IPS DF 4.7 (cell line): ENCODE measurements around the gene CLSTN1.
"Not testable (repeated sequence)": the region's sequence is repeated elsewhere in the genome, so short reads cannot be mapped to it uniquely, and the experiment has no call there.

Experiments used
- DNase-seq: peaks from one replicate; pipeline ENCODE4 v3.0.0-alpha.2; 2013; ENCODE audit warnings: low spot score; ENCODE audit errors: extremely low read depth

CLSTN1 gene

DNA sequence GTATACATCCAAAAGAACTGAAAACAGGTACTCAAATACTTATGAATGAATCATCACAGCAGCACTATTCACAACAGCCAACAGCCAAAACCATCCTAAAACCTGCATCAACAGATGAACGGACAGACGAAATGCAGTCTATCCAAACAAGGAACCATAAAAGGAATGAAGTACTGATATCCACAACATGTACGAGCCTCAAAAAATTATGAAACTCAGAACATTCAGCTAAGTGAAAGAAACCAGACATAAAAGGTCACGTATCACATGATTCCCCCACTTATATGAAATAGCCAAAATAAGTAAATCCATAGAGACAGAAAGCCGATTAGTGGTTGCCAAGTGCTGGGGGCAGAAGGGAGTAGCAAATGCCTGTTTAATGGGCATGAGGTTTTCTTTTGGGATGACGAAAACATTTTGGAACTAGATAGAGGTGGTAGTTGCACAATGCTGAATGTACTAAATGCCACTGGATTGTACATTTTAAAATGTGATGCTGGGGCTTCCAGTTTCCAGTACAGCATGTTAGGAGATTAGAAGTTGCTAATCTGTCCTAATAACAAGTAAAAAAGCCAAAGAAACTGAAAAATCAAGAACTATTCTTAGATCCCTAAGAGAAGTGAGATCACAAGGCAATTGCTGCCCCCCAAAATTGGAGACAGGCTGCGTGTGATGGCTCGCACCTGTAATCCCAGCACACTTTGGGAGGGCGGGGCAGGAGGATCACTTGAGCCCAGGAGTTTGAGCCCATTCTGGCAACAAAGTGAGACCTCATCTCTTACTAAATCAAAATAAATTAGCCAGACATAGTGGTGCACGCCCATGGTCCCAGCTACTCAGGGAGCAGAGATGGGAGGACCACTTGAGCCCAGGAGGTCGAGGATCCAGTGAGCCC is 25.3 kb downstream of the CLSTN1 start:
- DNase-seq = no peak

DNA sequence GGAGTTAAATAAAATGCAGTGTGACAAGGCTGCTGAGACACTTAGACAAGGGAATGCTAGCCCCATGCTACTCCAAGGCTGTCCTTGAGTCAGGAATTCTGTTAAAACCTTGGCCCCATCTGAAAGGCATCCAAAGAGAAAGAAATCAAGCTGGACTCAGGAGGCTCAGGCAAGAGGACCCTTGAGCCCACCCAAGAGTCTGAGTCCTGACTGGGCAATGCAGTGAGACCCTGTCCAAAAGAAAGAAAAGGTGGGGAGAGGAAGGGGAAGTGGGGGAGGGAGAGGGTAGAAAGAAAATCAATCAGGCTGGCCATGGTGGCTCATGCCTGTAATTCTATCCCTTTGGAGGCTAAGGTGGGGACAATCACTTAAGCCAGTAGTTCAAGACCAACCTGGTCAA is 26.7 kb downstream of the CLSTN1 start:
- DNase-seq = no peak

DNA sequence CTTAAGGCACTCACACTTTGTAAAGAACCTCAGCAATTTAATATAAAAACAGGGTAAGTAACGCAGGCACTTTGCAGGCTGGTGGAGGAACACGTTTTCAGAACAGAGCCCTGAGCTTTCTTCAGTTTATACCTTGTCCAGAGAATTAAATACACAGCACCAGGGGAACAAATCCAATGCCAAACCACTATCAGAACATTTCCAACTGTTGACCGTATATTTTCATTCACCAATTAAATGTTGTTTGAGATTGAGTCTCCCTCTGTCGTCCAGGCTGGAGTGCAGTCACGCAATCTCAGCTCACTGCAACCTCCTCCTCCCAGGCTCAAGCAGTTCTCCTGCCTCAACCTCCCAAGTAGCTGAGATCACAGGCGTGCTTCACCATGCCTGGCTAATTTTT is 29.7 kb downstream of the CLSTN1 start:
- DNase-seq = no peak

DNA sequence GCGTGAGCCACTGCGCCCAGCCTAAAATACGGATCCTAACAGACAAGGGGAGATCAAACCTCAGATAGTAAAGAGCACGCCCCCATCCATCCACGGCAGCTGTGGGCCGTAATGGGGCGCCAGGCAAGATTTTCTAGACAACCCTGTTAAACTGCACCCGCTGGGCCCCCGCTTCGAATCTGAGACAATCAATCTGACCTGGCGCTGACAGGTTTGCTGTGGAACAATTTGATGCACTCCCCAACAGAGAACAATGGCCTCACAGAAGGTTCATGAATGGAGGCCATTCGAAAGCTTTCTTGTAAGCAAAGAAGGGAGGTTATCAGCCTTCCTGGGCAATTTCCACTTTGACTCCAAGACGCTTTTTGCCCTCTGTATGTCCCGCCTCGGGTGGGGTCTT is 30.5 kb downstream of the CLSTN1 start:
- DNase-seq = no peak

DNA sequence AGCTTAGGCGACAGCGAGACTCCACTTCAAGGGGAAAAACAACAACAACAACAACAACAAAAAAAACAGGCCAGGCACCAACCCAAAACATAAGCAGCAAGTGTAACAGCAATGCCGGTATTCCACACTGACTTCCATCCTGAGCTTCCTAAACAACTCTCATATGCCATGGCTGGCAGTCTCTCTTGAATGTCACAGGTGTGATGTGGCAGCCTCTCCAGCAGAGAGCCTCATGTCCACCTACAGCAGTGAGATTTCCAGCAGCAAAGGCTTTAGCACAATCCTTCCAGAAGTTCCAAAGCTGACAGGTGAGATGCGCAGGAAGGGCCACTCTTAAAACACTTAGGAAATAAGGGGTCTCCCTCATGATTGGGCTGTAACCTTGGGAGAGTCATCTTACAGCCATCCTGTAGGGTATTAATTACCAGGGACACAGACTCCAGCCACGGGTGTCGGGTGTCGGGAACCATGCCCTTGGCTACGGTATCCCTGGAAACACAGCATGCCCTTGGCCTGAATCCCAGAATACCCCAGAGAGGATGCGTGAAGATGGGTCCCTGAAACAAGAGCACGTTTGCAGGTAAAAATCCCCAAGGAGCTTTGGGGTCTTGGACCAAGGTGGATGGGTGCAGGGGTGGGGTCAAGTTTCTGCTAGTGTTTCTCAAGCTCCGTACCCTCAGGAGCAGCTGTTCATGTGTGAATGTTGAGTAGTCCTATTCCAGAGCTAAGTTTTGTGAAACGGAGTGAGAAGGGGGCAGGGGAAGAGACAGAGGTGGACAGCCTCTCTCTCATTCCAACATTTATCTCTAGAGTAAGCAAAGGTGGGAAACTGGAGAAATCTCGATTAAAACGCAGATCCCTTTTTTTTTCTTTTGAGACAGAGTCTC is 31.4 kb downstream of the CLSTN1 start:
- peak; percentile 30 for DNase-seq

DNA sequence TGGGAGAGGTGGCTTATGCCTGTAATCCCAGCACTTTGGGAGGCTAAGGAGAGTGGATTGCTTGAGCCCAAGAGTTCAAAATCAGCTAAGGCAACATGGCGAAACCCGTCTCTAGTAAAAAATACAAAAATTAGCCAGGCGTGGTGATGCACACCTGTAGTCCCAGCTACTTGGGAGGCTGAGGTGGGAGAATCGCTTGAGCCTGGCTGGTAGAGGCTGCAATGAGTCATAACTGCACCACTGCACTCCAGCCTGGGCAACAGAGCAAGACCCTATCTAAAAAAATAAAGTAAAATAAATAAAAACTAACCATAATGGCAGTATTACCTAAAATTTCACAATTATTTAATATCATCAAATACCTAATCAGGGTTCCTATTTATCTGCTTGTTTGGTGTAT is 34.1 kb downstream of the CLSTN1 start:
- not testable (repeated sequence) for DNase-seq

DNA sequence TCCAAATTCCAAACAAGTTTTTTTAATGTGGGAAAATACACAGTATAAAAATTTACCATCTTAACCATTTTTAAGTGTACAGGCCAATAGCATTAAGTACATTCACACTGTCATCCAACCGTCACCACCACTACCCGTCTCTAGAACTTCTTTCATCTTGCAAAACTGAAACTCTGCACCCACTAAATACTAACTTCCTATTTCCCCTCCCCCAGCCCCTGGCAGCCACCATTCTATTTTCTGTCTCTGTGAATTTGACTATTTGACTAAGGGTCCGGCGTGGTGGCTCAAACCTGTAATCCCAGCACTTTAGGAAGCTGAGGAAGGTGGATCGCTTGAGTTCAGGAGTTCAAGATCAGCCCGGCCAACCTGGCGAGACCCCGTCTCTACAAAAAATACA is 36.1 kb downstream of the CLSTN1 start:
- no peak for DNase-seq

DNA sequence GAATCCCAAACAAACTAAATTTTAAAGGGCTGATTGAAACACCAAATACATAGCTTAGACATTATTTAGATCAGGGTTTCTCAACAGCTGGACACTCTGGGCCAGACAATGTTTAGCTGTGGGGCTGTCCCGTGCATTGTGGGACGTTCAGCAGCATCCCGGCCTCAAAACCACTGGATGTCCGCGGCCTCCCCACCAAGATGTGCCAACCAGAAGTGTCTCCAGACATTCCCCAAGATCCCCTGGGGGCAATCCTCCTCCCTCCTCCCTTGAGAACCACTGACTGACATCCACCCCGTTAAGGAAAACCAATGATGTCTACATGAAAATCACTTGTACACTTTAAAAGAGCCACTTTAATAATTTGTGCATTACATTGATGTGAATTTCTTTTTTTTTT is 38.4 kb downstream of the CLSTN1 start:
- no peak for DNase-seq

DNA sequence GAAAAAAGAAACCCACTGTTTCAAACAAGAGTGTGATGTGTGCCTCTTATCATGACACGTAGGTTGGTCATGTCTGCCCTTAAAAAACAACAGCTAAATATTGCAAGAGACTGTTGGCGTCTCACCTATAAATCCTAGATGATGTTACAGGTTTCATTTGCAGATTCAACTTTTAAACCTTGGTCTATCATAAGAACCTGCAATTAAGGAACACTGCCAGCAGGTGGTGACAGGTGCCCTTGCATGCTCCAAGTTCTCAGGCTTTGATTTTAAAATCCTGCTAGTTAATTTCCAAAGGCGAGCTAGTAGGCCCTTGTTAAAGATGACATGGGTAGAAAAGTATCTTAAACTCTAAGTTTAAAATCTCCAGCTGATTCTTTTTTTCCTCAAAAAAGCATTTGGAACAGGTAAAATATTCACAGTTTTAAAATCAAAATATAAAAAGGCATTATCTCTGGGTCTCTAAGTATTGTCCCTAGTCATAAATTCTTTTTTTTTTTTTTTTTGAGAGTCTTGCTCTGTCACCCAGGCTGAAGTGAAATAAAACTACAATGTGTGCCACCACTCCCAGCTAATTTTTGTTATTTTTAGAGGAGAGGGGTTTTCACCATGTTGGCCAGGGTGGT is 39.1 kb downstream of the CLSTN1 start:
- peak; percentile 33 for DNase-seq

DNA sequence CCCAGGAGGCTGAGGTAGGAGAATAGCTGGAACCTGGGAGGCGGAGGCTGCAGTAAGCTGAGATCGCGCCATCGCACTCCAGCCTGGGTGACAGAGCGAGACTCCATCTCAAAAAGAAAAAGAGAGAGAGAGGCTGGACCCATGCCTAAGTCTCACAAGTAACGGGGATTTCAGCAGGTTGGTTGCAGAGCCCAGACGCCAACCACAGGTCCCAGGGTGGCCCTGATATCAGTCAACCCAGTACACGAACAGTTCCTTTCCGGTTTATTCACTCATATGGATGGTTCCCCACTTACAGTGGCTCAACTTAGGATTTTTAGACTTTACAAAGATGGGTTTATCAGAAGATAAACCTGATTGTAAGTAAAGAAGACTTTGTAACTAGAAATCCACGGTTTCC is 40.9 kb downstream of the CLSTN1 start:
- no peak for DNase-seq

DNA sequence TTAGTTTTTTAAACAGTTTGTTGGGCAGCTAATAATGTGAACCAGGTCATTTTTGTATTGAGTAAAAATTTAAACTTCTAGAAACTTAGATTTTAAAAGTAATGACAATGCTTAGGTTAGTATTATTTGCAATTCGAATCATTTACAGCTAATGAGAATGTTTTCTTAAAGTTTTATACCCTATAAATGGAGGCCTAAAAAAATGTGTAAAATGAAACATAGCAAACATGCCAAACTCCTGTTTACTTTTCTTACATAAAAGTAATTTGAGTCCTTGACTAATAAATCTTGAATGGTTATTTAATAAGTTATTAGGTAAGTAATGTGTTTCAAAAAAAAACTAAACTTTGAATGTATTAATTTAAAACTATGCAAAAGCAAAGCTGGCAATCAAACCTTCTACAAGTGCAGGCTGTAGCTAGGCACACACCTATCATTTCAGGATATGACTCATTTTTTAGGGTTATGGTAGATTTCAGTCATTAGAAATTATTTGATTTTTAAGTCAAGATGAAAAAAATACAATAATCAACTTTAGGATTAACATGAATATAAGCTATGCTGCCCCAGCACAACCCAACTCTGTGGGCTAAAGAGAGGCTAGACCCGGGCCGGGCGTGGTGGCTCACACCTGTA is 41.5 kb downstream of the CLSTN1 start:
- DNase-seq = no peak

DNA sequence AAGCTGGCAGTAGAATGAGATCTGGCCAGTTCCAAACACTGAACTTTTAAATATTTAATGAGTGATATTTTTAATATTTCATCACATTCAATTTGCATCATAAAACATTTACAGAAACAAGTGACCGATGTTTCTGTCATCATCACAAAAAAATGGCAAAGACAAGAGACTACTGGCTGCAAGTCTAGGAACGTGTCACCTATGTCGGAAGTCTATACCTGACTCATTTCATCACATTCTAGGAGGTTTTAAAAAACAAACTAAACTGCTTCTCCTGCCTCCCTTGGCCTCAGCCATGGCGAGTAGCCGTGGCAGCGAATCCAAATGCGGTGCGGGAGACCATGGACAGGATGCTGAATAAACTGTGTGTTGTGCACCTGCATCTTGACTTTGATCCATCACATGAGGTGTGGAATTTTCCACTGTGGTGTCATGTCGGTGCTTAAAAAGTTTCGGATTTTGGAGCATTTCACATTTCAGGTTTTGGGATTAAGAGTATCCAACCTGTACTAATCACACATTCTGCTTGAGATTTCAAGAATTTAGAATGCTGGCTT is 43.1 kb downstream of the CLSTN1 start:
- DNase-seq = no peak

DNA sequence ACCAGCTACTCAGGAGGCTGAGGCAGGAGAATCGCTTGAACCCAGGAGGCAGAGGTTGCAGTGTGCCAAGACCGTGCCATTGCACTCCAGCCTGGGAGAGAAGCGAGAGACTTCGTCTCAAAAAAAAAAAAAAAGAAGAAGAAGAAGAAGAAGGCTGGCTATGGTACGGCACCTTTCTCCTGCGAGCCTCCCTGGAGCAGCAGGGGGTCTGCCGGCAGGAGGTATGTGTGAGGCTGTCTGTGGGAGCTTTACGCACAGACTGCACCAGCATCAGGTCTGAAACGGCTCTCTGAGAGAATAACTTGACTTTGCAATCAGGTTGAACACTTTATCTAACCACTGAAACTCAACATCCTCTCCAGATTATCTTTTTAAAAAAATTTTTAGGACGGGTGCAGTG is 44.9 kb downstream of the CLSTN1 start:
- DNase-seq = no peak

DNA sequence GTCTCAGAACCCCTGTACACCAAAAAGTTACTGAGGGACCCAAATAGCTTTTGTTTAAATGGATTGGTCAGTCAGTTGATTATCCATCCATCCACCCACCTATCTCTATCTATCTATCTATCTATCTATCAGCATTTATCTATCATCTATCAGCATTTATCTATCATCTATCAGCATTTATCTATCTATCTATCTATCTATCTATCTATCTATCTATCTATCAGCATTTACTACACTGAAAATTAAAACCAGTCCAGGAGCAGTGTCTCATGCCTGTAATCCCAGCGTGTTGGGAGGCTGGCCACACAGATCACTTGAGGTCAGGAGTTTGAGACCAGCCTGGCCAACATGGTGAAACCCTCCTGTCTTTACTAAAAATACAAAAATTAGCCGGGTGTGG is 47.1 kb downstream of the CLSTN1 start:
- DNase-seq = no peak

DNA sequence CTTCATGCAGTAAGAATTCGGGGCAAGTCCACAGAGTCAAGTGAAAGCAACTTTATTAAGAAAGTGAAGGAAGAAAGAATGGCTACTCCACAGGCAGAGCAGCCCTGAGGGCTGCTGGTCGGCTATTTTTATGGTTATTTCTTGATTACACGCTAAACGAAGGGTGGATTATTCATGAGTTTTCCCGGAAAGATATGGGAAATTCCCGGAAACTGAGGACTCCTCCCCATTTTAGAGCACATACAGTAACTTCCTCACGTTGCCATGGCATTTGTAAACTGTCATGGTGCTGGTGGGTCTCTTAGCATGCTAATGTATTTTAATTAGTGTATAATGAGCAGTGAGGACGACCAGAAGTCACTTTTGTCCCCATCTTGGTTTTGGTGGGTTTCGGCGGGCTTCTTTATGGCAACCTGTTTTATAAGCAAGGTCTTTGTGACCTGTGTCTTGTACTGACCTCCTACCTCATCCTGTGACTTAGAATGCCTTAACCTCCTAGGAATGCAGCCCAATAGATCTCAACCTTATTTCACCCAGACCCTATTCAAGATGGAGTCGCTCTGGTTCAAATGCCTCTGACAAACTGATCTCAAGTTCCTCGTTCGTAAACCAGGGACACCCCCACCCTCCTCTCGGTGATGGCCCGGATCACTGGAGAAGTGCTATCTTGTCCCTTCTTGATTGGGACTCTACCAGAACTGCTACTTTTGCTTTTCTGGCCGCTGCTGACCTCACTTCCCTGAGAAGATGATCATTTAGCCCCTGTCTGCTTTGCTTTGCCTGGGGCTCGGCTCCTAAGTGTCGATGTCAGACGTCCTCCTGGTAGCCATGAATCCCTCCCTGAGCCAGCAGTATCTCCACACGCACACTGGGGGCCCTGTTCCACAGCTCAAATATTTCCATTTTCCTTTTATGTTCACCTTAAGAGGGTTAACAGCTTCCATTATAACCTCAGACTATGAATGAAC is 48.8 kb downstream of the CLSTN1 start:
- DNase-seq = no peak

DNA sequence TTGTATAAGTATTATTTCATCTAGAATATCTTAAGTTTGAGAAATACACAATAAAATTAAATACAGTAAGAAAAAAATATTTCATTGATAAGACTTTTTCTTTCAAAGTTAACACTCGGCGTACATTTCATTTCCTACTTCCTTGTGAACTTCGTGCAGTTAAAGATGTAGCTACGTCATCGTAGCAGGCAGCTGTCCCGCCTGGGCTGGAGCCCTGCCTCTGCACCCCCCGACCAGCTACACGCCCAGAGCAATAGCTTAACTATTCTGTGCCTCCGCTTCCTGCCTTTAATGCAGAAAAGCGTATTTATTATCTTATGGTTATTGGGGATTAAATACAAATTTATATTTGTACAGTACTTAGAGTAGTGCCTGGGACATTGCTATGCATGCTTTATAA is 53.5 kb downstream of the CLSTN1 start:
- DNase-seq = no peak

DNA sequence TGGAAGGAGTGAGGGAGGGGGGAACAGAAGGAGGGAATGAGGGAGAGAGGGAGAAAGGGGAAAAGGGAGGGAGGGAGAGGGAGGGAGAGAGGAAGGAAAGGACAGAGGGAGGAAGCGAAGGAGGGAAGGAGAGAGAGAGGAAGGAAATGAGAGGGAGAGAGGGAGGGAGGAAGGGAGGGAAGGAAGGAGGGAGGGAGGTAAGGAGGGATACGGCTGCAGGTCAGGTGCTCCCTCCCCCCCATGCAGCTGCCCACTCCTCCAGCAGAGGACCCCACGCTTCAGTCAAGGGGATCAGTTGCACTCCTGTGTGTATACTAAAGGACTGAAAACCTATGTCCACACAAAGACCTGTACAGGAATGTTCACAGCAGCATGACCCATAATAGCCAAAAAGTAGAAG is 54.8 kb downstream of the CLSTN1 start:
- DNase-seq = no peak

DNA sequence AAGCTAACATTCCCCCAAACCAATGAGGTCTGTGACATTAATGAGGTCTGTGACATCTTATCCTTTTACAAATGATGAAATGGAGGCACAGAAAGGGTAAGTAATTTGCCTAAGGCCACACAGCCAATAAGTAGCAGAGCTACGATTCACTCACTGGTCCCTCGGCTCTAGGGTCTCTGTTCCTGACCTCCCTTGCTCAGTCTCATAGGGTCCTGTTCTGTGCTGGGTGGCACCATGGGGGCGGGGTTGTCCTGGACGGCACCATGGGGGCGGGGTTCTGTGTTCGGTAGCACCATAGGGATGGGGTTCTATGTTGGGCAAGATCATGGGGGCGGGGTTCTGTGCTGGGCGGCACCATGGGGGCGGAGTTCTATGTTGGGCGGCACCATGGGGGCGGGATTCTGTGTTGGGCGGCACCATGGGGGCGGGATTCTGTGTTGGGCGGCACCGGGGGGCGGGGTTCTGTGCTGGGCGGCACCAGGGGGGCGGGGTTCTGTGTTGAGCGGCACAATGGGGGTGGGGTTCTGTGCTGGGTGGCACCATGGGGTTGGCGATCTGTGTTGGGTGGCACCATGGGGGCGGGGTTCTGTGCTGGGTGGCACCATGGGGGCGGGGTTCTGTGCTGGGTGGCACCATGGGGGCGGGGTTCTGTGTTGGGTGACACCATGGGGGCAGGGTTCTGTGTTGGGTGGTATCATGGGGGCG is 55.6 kb downstream of the CLSTN1 start:
- DNase-seq = no peak

DNA sequence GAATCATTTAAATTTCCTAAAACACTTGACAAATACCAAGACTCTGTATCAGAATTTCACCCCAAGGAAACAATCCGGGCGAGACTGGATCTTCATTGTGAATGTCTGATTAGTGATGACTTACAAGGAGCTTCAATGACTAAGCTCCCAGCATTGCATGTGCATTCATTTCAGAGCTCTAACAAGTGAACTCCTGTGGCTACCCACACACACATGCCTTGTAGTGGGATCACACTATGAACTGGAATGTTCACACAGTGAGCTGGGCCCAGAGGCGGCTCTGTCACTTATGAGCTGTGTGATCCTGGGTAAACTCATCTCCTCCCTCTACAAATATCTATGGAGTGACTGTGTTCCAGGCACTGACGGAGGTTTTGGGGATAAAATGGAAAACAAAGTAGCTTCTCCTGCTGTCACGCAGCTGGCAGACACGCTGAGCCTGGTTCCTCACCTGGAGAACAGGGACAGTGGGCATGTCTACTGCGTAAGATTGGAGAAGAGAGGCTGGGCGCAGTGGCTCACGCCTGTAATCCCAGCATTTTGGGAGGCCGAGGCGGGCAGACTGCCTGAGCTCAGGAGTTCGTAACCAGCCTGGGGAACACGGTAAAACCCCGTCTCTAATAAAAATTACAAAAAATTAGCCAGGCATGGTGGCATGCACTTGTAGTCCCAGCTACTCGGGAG is 56.9 kb downstream of the CLSTN1 start:
- DNase-seq = no peak
